Fibroblast of pulmonary artery (primary cell): Measurements from ENCODE around the gene ODAD3.

ENCODE experiments used
- DNase-seq: peaks from one replicate; pipeline ENCODE4 v3.0.0-alpha.2; 2010; ENCODE audit warnings: low read depth
- H3K4me3 ChIP-seq: replicated peaks from 2 replicates; pipeline ENCODE4 v1.5.1; 2011; ENCODE audit warnings: low read depth, mild to moderate bottlenecking, control low read depth, low read length, moderate library complexity
- TF ChIP-seq, protein P1 (sequence below): IDR thresholded peaks from 2 replicates; pipeline ENCODE4 v1.5.1; 2011; ENCODE audit warnings: mild to moderate bottlenecking, control low read depth, low read length, inconsistent platforms; ENCODE audit errors: missing control alignments

The ODAD3 gene

DNA sequence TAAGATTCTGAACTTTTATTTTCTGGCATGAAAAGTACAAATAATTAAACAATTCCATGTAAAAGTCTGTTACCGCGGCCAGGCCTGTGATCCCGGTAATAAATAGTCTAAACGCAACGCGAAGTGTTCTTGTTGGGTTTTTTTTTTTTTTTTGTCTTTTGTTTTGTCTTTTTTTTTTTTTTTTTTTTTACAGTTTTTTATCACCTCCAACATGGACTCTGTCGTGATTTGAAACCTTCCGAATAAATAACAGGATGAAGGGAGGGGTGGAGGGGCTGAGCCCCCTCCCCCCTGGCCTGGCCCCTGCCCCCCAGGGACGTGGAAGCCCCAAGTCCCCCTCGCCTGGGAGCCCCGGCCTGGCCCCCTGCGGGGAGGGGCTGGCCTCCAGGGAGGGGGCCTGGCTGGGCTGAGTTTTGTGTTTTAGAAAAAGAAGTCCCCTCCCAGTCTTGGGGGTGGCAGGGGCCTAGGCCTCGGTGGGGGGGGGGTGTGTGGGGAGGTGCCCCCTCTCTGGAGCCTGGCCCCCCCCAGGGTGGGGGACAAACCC lies 16.5 kb upstream of the ODAD3 start:
- TF ChIP-seq, protein P1, sequence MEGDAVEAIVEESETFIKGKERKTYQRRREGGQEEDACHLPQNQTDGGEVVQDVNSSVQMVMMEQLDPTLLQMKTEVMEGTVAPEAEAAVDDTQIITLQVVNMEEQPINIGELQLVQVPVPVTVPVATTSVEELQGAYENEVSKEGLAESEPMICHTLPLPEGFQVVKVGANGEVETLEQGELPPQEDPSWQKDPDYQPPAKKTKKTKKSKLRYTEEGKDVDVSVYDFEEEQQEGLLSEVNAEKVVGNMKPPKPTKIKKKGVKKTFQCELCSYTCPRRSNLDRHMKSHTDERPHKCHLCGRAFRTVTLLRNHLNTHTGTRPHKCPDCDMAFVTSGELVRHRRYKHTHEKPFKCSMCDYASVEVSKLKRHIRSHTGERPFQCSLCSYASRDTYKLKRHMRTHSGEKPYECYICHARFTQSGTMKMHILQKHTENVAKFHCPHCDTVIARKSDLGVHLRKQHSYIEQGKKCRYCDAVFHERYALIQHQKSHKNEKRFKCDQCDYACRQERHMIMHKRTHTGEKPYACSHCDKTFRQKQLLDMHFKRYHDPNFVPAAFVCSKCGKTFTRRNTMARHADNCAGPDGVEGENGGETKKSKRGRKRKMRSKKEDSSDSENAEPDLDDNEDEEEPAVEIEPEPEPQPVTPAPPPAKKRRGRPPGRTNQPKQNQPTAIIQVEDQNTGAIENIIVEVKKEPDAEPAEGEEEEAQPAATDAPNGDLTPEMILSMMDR: no peak
- no peak overlapping the region for H3K4me3 ChIP-seq
- DNase-seq: no peak

DNA sequence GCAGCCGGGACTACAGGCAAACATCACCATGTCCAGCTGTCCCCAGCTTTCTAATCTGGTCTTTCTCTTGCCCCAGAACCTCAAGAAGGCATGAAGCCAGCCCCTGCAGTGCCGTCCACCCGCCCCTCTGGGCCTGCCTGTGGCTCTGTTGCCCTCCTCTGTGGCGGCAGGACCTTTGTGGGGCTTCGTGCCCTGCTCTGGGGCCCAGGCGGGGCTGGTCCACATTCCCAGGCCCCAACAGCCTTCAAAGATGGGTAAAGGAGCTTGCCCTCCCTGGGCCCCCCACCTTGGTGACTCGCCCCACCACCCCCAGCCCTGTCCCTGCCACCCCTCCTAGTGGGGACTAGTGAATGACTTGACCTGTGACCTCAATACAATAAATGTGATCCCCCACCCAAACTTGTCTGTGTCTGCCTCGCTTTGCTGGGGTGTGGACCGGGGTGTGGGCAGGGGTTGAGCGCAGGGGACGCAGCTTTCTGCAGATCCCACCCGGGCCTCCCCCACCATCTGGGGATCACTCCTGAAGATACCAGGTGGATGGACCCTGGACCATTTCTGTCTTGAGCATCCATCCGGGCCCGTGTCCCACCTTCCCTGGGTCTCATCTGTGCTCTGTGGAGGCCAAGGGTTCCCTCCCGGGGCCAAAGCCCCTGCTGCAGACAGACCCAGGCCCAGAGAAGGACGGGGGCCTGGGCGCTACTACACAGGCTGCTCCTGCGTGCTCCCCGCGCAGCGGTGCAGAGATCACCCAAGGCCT lies 15.8 kb upstream of the ODAD3 start:
- TF ChIP-seq, protein P1: no peak
- no peak overlapping the region for H3K4me3 ChIP-seq
- no peak for DNase-seq

DNA sequence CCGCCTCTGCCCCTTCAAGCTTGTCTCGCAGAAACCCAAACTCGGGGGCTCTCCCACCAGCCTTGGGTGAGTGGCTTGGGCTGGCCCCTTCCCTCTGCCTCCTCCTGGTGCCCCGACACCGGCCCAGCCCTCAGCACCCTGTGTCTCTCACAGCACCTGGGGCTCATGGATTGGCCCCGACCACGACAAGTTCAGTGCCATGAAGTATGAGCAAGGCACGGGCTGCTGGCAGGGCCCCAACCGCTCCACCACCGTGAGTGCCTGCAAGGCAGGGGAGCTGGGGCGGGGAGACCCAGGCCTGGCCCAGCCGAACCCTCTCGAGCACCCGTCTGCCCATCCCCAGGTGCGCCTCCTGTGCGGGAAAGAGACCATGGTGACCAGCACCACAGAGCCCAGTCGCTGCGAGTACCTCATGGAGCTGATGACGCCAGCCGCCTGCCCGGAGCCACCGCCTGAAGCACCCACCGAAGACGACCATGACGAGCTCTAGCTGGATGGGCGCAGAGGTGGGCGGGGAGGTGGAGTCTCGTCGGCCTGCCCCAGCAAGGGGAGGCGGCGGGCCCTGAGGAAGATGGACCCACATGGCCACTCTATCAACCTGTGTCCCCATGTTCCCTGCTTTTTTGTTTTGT lies 14.1 kb upstream of the ODAD3 start:
- no peak for DNase-seq
- TF ChIP-seq, protein P1: no peak

DNA sequence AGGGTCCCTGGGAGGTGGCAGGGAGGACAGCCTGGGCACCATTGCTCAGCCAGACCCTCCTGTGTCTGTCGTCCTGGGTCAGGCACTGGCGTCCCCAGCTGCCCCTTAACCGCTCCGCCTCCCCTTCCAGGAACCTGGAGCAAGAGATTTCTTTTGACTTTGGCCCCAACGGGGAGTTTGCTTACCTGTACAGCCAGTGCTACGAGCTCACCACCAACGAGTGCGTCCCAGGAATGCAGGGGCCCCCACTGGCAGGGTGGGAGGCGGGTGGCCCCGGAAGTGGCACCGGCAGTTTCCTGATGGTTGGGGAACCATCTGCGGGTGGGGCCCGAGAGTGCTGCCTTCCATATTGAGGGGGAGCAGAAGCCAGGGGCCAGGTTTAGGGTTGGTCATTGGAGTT lies 13.5 kb upstream of the ODAD3 start:
- DNase-seq: no peak
- H3K4me3 ChIP-seq: no peak overlapping the region
- TF ChIP-seq, protein P1: no peak

More for the DNA sequence above, 14.1 kb upstream of the ODAD3 start:
- no peak overlapping the region for H3K4me3 ChIP-seq

DNA sequence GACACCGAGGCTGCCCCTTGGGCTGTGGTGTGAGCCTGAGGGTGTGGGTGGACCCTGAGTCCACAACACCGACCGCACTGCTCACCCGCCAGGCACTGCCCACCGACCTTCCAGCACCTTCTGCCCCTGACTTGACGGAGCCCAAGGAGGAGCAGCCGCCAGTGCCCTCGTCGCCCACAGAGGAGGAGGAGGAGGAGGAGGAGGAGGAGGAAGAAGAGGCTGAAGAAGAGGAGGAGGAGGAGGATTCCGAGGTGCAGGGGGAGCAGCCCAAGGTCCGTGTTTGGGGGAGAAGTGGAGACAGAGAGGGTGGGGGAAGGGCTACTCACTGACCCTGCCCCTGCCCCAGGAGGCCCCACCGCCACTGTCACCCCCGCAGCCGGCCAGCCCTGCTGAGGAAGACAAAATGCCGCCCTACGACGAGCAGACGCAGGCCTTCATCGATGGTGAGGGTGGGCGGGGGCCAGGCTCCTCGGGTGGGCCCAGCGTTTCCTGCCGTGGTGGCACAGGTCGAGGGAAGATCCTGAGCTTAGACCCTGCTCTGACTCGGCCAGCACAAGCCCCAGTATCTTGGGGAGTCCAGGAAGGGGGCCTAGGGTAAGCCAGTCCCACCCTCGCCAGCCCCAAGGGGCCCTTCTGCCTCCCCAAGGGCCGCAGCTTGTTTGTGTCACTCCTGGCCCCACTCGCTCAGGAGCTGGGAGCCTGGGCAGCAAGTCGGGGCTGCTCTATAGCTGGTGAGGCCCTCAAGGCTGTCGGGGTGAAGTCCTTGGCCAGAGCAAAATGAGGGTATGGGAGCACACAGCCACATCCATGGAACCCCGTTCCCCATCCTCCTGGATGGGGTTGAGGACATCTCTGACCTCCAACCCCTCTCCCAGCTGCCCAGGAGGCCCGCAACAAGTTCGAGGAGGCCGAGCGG lies 12.7 kb upstream of the ODAD3 start:
- DNase-seq: no peak
- H3K4me3 ChIP-seq: no peak overlapping the region
- TF ChIP-seq, protein P1: no peak

DNA sequence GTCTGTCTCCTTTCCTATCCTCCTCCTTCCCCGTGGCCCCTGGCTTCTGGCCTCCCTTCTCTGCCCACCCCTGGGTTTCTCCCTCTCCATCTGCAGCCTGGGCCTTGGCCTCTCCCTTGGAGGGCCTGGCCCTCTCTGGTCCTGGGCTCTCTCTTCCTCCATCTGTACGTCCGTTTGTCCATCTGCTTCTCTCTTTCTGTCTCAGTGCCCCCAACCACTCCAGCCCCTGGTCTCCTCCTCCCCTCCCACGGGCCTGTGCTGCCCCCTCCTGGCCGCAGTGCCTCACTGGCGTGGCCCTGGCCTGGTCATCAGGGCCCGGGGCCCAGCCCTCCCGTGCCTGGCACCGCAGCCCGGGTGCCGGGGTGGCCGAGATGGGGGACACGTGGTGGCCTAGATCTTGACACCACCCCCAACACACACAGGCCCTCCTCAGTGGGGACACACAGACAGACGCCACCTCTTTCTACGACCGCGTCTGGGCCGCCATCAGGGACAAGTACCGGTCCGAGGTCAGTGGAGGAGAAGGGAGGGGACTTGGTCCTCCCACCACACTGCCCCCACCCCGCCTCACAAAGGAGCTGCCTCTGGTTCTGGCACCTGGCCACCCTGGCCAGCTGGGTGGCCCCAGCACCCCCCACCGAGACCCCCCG lies 11.9 kb upstream of the ODAD3 start:
- TF ChIP-seq, protein P1: peak; percentile 69
- no peak overlapping the region for H3K4me3 ChIP-seq
- peak; percentile 33 for DNase-seq
